NCI-H82 (cell line): Measurements from ENCODE around the gene UGP2.
"Not testable (repeated sequence)": the region's sequence is repeated elsewhere in the genome, so short reads cannot be mapped to it uniquely, and the experiment has no call there.

Experiments used
- DNase-seq: peaks from one replicate; lab custom pipeline; 2025; lab: John Stamatoyannopoulos, UW

Gene UGP2

DNA sequence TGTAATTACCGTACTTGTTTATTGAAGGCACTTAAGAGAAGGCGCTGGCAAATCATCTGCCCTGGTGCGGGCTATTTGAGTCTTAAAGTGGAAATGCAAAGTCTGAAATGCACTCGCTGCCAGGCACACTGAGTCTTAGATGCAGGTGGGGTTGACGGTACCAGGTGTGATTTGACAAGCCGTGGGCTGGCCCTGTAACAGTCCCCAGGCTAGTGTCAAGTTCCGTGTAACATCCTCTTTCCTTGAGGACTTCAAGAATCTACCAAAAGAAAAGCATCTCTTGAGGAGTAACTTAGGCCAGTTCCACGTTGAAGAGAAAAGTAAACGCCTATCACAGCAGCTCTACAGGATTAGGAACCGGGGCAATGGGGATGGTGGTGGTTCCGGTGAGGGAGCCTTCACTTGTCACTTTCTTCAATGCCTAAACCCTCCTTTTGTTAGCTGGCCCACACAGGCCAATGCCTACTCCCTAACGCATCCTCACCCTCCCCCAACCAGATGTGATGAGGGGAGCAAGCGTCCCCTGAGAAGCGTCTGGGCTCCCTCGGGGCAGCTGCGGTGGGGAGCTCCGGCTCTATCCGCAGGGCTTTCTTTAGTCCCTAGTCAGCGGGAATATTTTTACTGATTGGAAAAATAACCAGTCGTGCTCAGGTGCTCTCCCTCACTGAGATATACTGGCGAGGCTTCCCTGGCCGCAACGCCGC is 1.5 kb upstream of the UGP2 start:
- DNase-seq = peak; percentile 88

DNA sequence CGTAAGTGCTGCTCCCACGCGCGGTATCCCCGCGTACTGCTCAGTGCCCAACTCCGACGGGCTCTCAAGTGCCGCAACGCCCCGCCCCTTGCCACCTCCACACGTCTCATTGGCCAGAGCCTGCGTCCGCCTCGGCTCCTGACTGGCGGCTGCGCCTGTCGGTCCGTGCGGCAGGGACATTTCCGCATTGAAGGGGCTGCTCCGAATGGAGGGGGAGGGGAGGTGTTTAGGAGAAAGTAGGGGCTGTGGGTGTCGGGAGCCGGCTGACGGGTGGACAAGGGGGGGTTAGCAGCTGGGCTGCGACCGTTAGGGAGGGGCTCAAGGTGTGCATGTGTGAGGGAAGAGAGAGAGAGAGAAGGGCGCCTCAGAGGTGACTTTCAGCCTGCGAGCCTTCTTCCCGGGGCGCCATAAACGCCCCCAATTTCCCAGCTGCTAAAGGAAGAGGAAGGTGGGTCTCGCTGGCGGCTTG is 877 bp upstream of the UGP2 start:
- DNase-seq = peak; percentile 100

DNA sequence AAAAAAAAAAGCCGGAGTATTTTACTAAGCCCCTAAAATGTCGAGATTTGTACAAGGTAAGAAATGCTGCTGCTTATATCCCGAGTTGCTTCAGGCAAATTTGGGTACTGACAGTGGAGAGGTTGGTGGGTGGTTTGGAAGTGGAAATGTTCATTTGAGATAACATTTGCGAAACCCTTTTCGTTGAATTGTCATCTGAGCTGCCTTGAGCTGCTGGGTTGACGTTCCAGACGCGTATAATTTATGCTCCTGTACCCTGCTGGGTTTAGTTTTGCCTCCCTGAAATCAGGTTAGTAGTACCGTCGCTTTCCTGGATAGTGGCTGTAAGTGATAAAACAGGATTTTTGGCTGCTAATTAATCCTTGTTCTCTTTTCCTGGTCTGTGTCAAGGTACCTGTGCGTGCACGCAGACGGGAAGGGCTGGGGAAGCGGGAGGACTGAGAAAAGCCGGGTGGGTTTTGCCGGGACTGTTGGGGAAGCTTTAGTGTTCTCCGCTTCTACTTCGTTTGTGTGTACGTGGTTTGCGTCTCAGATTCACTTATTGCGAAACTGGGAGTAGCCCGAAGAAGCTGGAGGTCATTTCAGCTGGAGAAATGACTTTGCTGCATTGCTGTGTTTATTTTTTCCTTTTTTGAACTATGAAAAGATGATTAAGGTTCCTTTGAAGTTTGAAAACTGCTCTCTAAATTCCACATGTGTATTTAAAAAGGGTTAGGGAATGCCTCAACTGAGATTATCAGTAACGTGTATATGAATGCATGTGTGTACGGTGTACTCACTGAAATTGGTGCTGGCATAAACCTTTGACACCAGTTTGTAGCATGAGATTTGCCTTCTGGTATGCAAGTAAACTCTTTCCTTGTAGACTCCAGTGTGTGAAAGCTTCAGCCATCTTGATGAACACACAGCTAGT is 709 bp downstream of the UGP2 start:
- DNase-seq = peak; percentile 68

DNA sequence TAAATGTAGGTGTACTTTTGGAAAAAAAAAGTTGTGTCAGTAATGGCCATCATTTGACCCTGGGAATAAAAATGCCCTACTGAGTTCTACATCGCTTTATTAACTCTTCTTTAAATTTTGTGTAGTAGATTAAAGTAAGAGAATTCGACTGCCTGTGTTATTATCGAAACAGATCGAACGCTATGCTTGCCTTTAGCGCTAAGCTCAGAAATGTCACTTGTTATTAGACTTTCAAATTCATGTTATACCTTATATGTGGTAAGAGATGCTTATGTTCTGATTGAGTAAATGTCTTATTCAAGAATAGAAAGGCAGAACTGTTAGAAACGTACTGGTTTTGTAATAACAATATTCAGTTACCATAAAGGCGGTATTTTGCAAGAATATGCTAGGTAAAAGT is 1.4 kb downstream of the UGP2 start:
- no peak for DNase-seq

DNA sequence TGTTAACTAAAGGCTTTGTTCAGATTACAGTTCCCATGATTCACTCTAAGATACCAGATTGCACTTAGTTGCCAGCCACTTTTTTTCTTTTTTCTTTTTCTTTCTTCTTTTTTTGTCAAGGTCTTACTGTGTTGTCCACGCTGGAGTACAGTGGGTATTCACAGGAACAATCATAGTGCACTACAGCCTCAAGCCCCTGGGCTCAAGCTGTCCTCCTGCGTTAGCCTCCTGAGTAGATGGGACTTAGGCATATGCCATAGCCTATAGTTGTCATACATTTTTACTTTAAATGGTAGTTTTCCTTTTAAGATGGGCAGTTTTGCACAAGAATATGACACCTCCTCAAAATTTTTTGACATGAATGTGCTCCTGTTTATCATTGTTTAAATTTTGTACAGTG is 2.1 kb downstream of the UGP2 start:
- peak; percentile 25 for DNase-seq

DNA sequence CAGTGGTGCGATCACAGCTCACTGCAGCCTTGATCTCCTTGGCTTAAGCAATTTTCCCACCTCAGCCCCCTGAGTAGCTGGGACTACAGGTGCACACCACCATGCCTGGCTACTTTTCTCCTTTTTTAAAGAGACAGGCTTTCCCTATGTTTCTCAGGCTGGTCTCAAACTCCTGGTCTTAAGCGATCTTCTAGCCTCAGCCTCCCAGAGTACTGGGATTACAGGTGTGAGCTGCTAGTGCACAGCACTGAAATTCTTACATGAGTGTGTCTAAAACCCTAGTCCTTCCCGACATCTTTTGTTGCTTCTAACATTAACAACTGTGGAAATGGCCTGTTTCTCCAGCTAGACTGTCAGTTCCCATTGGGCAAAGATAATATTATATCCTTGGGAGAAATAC is 2.9 kb downstream of the UGP2 start:
- DNase-seq = no peak

DNA sequence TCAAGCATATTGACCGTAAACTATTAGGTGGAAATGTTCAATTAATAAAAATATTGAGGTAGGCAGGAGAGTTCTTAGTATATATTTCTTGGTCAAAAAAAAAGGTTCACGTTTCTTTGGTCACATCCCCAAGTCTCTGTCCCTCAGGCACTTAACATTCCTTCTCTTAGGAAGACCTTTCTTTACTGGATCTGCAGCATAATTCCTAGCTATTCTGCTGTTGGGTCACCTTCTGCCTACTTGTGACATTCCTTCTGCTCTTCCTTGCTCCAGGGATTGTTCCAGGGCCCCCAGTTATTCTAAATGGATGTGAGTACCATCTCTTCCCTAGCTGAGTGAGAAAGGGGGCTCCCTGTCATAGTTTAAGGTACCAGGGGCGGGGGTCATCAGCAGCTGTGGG is 4.2 kb downstream of the UGP2 start:
- DNase-seq = no peak

DNA sequence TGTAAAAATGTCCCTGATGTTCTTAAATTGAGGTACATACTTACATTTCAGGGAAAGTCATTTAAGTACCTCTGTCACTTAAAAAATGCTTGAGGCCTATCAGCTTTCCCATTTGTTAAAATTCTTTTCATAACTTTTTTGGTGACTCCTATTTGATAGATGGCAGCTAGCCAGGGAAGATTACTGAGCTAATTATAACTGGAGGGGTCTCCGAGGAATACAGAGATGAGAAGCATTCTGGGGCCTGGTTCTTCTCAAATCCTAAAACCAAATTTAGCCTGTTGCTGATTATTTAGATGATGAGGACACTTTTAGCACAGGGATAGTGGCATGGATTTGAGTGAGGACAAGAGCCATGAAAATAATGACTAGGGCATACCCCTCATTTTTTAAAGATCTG is 4.8 kb downstream of the UGP2 start:
- peak; percentile 67 for DNase-seq

DNA sequence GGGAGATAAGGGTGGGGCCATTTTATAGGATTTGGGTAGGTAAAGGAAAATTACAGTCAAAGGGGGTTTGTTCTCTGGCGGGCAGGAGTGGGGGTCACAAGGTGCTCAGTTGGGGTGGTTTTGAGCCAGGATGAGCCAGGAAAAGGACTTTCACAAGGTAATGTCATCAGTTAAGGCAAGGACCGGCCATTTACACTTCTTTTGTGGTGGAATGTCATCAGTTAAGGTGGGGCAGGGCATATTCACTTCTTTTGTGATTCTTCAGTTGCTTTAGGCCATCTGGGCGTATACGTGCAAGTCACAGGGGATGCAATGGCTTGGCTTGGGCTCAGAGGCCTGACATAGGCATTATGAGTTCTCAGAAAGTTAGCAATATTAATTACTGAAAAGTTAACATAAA is 5.9 kb downstream of the UGP2 start:
- DNase-seq = not testable (repeated sequence)

DNA sequence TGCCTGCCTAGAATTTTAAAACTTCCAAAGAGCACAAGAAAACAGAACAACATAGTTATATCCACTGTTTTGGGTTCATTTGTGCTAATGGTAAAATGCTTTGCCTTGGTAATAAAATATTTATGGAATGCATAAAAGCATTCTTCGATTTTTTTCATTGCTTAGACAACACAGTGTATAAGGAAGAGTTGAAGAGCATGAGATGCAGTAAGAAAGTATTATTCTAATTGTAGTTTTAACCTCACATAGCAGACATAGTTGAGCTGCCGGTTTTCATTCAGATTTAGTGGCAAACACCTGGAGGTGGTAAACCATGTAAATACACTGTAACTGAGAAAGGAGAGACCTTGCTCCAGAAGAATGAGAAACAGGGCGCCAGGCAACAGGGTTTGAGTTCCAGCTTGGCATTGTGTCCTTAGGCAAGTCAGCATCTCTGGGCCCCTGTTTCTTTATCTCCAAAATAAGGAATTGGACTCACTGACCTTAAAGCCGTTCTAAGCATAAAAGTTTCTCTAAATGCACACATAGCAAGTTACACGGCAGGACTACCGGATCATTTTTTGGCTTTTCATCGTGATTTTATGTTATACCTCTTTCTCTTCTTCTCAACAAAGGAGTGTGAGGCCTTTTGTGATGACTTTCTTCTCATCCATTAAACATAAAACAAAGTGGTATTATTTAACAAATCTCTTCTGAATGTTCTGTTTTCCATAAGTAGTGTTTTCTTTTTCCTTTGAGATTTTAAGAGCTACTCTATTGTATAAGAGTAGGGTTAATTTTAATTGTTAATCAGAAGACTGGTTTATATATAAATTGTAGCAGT is 7.9 kb downstream of the UGP2 start:
- DNase-seq = no peak

DNA sequence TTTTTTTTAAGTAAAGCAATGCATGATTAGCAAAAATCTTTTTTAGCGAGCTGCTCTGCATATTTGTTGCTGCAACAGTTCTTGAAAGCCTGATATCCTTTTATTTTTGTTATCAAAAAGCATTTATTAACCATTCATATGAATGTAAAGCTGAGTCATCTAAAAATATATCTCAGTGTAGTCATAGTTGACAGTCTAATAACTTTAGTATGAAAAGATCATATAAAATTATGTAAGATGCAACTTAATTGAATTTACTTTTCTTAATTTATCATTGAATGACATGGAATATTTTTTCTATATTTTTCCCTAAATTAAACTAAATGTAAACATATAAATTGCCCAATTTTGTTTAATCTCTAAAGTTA is 8.5 kb downstream of the UGP2 start:
- DNase-seq = no peak

DNA sequence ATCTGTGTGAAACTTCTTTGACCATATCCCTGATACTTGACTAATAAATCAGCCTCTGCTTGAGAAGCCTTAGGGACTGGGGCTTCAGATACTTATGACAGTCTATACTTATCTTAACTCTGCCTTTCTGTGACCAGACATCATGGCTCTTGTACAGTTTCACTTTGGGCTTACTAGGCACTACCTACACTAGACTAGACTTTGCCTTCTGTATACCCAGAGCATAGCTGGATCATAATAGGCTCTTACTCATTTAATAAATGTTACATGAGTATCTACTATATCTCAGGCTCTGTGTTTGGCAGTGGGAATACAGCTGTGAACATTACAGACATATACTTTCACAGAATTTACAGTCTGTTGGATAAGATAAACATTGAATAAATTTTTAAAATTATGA is 9.0 kb downstream of the UGP2 start:
- peak; percentile 34 for DNase-seq

DNA sequence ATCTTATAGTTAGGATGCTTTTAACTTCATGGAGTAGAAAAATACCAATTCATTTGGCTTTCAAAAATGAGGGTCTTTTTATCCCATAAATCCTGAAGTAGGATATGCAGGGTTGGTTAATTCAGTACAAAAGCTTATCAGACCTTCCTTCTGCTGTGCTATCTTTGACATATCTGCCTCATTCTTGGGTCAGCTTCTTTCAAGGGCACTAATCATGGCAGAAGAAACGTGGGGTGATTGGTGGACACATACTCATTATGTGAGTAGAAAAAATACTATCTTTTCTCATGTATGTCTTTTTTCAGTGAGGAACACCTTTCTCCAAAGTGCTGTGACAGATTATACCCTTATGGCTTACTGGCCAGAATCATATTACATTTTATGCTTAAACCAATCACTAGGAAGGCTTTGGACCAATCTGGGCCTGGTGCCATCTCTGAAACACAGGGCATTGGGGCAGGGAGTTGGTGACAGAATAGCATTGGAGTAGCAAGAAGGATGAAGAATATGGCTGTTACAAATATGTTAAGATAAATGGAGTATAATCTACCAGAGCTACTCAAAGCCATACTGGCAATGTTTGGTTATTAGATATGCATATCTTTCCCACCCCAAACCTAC is 10.1 kb downstream of the UGP2 start:
- peak; percentile 32 for DNase-seq

DNA sequence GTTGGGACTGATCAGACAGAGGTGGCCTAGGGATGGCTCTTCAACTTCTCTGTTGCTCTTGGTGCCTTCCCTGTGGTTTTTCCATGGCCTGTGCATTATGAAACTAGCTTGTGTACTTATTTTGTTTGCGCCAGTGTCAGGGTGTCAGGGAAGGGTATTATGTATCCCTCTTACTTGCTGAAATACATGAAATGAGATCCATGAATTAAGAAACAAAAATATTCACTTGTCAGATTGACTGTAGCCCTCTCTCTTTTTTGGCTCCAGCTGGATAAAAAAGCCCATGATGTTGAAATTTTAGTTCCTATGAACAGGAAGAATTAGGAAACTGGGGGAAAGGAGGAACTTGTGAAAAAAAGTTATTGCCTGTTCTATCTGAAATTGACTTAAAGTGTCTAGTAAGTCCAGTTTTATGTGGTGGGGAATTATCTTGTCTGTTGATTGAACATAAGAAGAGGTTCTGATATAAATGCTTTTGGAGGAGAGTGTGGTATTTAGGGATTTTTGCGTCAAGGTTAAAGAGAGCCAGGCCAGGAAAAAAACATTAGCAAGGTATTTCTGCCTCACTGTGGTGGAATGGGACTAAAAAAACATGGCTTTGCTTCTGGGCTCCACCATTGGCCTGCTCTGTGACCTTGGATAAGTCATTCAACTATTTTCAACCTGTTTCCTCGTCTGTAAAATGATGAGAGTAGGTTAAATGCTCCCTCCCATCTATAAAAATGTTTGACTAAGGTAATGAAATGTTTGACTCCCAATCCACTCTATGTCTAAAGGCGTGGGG is 12.0 kb downstream of the UGP2 start:
- peak; percentile 41 for DNase-seq

DNA sequence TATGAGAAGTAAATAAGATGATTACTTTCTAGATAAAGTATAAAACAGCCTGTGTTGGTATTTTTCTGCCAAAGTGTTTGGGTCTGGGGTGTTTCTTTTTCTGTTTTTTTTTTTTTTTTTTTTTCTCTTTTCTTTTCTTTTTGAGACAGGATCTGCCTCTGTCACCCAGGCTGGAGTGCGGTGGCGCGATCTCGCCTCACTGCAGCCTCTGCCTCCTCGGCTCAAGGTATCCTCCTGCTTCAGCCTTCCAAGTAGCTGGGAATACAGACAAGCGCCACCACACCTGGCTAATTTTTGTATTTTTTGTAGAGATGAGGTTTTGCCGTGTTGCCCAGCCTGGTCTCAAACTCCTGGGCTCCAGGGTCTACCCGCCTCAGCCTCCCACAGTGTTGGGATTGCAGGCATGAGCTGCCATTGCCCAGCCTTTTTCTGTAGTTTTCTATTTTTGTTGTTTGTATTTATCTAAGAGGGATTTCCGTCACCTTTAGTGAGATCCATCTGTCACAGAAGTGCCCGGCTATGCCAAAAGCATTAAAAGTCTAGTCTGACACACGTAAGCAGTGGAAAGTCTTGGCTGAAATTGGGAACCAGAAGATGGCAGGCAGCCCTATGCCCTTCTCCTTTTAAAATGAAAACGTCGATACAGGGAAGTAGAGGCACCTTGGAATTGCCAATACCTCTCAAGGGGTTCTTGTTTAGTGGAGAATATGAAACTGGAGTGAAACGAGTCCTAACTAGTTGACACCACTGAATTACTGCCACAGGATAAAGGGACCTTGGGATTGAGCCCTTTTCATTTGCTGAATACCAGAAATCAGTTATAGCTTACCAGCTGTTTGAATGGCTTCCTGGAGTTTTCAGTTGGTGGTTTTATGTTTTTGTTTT is 14.0 kb downstream of the UGP2 start:
- DNase-seq = peak; percentile 31

DNA sequence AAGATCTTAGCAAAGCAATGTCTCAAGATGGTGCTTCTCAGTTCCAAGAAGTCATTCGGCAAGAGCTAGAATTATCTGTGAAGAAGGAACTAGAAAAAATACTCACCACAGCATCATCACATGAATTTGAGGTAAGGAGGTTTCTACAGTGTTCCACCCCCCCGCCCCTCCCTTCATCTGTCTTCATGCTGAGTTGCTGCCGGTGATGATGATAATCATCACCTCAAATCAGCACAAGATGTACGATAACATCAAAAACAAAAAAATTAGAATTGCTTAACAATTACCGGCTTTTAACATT is 14.6 kb downstream of the UGP2 start:
- no peak for DNase-seq

DNA sequence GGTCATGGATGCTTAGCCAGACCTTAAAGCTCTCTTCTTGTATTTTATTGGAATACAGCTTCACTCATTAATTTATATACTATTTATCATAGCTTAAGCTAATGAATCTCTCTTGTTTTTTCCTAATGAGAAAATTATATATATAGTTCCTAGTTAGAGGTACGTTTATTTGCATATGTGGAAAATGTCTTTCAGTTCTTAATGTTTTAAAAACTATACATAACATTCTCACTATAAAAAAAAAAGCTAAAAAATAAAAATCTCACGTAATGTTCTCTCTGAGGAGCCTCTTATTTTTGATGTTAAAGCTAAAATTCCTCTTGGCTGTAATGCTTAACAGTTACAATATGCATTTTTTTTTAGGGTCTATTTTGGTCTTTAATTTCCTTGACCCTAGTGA is 16.6 kb downstream of the UGP2 start:
- no peak for DNase-seq

DNA sequence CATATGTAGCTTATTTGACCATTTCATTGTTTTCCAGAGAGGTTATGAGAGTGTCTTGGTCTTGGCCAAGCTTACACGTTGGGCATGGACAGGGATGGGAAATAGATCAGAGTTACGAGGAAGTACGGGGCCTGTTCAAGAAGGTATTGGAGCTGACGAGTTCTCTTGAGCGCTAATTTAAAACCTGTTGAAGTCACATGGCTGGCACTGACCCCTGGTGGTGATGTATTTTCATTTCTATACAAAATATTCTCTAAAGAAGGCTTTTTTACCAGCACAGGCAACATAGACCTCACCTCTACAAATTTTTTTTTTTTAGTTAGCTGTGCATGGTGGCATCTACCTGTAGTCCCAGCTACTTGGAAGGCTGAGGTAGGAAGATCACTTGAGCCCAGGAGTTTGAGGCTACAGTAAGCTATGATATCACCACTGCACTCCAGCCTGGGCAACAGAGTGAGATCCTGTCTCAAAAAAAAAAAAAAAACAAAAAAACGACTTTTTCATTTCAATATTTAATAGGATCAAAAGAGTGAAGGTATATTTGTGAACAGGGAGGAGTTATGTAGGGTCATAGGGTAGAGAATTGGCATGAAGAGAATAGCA is 19.6 kb downstream of the UGP2 start:
- peak; percentile 80 for DNase-seq

DNA sequence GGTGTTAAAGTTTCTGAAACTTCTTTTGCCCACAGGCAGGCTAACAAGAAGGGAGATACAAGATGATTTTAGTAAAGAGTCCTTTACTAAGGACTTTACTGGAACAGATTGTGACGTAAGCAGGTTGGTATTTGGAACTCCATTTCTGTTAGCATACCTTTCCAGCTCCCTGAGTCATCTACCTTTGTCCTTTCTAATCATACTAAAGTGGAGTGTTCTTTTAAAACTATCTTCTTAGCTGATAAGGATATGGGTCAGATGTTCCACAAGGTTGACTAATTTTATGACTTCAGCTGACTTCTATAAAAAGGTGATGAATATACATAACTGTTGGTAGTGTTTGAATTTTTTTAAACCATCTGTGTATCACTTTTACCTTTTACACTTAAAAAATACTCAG is 21.1 kb downstream of the UGP2 start:
- DNase-seq = no peak

DNA sequence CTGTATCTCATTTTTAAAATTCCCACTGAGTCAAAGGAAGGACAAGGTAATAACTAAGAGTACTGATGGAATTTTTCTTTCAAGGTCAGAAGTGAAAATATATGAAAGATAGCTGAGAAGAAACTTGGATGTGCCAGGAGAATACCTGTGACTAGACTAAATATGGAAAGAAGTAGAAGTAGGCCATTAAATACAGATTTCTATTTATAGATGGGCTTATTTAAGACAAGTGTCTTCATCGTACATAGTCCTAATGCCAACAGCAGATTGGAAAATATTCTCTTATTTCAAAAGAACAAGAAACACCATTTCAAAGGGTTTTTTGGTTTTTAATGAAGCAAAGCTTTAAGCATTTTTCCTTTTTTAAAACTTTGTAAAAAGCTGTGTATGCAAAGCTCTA is 22.0 kb downstream of the UGP2 start:
- DNase-seq = no peak
